Thyroid gland (tissue), 4 donors: ENCODE results near the gene REV3L.

Experiments
- CTCF ChIP-seq, 6 experiments: fragments of 200-600 bp in 3 of 6; fragments of 450-650 bp in 3 of 6; sonication (generic) in 3 of 6; IDR thresholded peaks; one replicate each; pipeline ENCODE4 v1.5.1; 2016 to 2019; ENCODE audit warnings: antibody characterized with exemption in 6 of 6, mild to moderate bottlenecking in 2 of 6, inconsistent platforms in 1 of 6, moderate library complexity in 1 of 6
- POLR2A ChIP-seq, 2 donors: fragments of 450-650 bp; IDR thresholded peaks; one replicate each; pipeline ENCODE4 v1.6.1; 2017; ENCODE audit warnings: antibody characterized with exemption in 2 of 2, mild to moderate bottlenecking in 2 of 2, moderate library complexity in 1 of 2

- no peak for TF ChIP-seq POLR2A (IDR thresholded peaks at IDR 0.05)
- no peak for TF ChIP-seq CTCF (IDR thresholded peaks at IDR 0.05)
These were observed 213.5 kb downstream of the REV3L start for GRCh38 chr6:111269401-111269970.
